ENCODE results near the gene NPW.
A peak's percentile ranks its signal among the peaks of the same experiment; 100 is the strongest.
"Not testable (repeated sequence)": the region's sequence is repeated elsewhere in the genome, so short reads cannot be mapped to it uniquely, and the experiment has no call there.

The NPW gene

DNA sequence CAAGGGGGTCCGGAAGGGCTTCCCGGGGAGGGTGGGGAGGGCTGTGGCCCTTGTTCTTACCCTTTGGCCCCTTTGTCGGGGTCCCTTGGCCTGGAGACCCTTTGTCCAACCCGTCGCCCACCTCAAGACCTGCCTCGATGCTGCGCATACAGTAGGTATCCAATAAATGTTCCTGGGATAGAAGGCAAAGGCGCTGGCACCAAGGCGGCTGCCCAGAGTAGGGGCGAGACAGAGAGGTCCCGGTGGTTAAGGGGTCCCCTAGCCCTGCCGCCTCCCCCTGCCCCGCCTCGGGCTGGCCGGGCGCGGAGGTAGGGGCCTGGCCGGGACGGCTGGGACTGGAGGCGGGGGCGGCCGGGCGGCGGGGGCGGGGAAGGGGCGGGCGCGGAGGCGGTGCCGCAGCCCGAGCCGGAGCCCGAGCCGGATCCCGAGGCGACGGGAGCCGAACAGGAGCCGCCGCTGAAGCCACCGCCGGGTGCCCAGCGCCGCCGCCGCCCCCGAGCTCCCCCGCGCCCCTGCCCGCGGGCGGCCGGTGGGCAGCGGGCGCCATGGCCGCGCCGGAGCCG, 7.0 kb downstream of the NPW start, which contains the start of gene NHERF2:
TSS of gene NHERF2 (plus strand) at position 442 of the 563 bp plus-strand sequence. CDS start at position 546, 104 bp downstream.
- 0 out of 2 replicates have a peak, but pooled peaks cover 4% of the 10 kb centered on the region for H3K36me3 ChIP-seq (replicated peaks)
- H3K4me3 ChIP-seq = peak within 1 kb of the TSS; percentile 44
- in situ Hi-C loops (cut with MboI; ENCODE audit: low sequenced_read_pairs) = no loop called here
- peaks cover 14% of the 10 kb centered on the region for H3K4me1 ChIP-seq
- H3K9me3 ChIP-seq = no peaks in the 10 kb centered on the region
- peak in 1 of 2 experiments; percentile 60 for DNase-seq (ENCODE audit: low spot score in 2 of 2)
- H3K27me3 ChIP-seq (ENCODE audit: low read depth) = no peaks in the 10 kb centered on the region

DNA sequence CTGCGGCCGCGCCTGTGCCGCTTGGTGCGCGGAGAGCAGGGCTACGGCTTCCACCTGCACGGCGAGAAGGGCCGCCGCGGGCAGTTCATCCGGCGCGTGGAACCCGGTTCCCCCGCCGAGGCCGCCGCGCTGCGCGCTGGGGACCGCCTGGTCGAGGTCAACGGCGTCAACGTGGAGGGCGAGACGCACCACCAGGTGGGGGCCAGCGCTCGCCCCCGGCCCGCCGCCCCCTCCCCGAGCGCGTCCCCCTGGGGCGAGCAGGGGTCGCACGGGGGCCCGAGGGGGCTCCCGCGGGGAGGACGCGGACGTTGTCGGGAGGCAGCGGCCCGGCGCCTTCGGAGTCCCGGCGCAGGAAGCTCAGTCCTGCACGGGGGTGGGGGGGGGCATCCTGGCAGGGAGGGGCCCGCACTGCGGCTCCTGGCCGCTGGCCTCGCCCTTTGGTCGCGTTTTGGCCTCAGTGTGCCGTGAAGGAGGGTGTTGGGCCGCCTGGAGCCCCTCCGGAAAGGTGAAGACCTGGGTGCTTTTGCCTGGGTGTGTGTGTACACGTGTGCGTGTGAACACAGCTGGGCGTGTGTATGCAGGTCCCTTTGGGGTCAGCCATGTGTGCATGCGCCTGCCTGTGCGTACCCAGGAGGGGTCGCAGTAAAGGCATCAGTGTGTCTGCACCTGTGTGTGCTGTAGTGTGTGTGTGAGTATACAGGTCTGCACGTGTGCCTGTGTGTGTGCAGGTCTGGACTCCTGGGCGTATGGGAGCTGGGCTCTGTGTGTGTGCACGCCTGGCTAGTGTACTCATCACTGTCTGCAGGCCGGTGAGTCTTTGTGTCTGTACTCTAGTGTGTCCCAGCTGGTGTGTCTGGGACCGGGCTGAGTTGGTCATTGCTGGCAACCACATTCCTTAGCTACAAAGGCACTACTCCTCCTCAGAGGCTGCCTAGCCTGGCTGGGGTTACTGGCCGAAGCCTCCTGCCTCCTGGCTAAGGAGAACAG, 7.7 kb downstream of the NPW start:
- in situ Hi-C loops (cut with MboI; ENCODE audit: low sequenced_read_pairs) = no loop called here
- Histone ChIP-seq H3K36me3 (replicated peaks) (0 out of 2 replicates have a peak, but pooled peaks cover 4% of the 10 kb centered on the region), H3K9me3 (no peaks in the 10 kb centered on the region), H3K4me3 (peak overlapping the region; percentile 44), H3K27me3 (ENCODE audit: low read depth) (no peaks in the 10 kb centered on the region), H3K4me1 (peaks cover 14% of the 10 kb centered on the region)
- peak in 1 of 2 experiments; percentile 57 for DNase-seq (ENCODE audit: low spot score in 2 of 2)

DNA sequence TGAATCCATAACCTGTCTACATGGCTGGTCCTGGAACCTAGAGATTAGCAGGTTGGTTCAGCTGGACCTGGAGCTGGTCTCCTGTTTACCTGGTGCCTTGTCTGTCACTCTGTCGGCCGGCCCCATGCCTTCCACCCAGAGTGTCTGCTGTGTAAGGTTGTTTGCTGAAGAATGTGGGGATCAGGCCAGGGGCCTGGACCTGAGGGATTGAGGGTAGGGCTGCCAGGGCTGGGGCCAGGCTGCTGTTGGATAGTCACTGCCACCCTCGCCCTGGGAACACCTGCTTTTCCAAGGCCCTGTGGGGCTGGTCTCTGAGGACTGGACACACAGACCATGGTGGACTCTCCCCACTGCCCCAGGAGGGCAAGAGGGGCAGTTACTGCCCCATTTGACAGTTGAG, 8.6 kb downstream of the NPW start:
- no peak for DNase-seq (ENCODE audit: low spot score in 2 of 2)
- Histone ChIP-seq H3K27me3 (ENCODE audit: low read depth) (no peaks in the 10 kb centered on the region), H3K4me1 (peaks cover 8% of the 10 kb centered on the region), H3K9me3 (no peaks in the 10 kb centered on the region), H3K36me3 (replicated peaks) (0 out of 2 replicates have a peak, but pooled peaks cover 4% of the 10 kb centered on the region), H3K4me3 (peak overlapping the region; percentile 44)
- in situ Hi-C loops (cut with MboI; ENCODE audit: low sequenced_read_pairs) = no loop called here

DNA sequence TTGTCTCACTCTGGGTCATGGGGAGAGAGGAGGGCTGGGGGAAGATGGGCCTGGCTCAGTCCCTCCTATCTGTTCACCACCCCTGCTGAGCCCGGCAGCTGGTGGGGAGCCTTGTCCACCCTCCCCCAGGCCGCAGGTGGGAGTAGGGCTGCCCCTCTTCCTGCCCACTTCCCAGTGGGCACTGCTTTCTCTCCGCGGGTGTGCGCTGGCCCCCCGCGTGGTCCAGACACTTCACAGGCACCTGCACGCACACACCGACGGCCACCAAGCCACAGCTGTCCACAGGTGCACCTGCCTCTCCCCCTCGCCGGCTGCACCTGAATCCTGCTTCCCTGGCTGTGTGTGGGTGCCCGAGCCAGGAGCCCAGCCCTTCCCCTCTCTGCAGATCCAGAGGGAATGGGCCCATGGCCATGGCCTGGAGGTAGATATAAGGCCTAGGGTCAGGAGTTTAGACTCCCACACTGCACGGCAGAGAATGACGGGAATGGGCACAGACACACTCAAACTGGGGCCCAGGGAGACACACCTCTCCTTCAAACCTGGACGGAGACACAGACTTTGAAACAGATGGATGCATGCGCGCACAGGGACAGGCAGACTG, 9.1 kb downstream of the NPW start:
- no peak for DNase-seq (ENCODE audit: low spot score in 2 of 2)
- Histone ChIP-seq H3K27me3 (ENCODE audit: low read depth) (no peaks in the 10 kb centered on the region), H3K4me3 (no peak overlapping the region), H3K36me3 (replicated peaks) (0 out of 2 replicates have a peak, but pooled peaks cover 4% of the 10 kb centered on the region), H3K9me3 (no peaks in the 10 kb centered on the region), H3K4me1 (peaks cover 3% of the 10 kb centered on the region; the same call in 1 of the 2 replicates)
- in situ Hi-C loops (cut with MboI; ENCODE audit: low sequenced_read_pairs) = no loop called here

DNA sequence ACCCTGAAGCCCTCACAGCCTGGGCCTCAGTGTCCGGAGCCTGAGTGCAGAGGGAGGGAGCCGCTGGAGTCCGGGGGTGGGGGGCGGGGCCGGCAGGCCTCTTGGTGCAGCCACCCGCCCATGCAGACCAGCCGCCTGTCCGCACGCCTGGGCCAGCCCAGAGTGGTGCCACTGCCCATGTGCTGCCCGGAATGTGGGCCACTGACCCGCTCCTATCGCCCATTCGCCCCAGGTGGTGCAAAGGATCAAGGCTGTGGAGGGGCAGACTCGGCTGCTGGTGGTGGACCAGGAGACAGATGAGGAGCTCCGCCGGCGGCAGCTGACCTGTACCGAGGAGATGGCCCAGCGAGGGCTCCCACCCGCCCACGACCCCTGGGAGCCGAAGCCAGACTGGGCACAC, 9.8 kb downstream of the NPW start:
- Histone ChIP-seq H3K27me3 (ENCODE audit: low read depth) (no peaks in the 10 kb centered on the region), H3K9me3 (no peaks in the 10 kb centered on the region), H3K4me3 (no peak overlapping the region), H3K4me1 (peaks cover 3% of the 10 kb centered on the region; the same call in 1 of the 2 replicates), H3K36me3 (replicated peaks) (0 out of 2 replicates have a peak, but pooled peaks cover 4% of the 10 kb centered on the region)
- in situ Hi-C loops (cut with MboI; ENCODE audit: low sequenced_read_pairs) = no loop called here
- DNase-seq (ENCODE audit: low spot score in 2 of 2) = no peak

DNA sequence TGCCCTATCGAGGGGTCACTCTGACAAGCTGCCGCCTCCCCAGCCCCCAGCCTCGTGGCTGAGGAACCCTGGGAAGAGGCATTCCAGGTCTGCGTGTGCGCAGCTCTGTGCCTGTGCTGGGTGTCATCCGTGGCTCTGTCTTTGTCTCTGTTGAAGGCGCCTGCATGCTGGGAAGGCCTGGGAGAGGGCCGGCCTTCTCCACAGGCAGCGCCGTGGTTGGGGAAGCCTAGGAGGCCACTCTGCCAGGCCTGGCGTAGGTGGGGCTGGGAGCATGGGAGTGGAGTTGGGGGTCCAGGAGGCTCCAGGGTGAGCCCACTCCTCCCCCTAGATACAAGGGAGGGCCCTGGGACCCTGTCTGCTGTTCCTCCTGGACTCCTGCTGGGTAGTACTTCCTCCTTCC, 10.5 kb downstream of the NPW start:
- H3K27me3 ChIP-seq (ENCODE audit: low read depth) = no peaks in the 10 kb centered on the region
- no peak for DNase-seq (ENCODE audit: low spot score in 2 of 2)
- H3K4me3 ChIP-seq = no peak overlapping the region
- H3K9me3 ChIP-seq = no peaks in the 10 kb centered on the region
- 0 out of 2 replicates have a peak, but pooled peaks cover 4% of the 10 kb centered on the region for H3K36me3 ChIP-seq (replicated peaks)
- in situ Hi-C loops (cut with MboI; ENCODE audit: low sequenced_read_pairs) = no loop called here
- peaks cover 3% of the 10 kb centered on the region; the same call in 1 of the 2 replicates for H3K4me1 ChIP-seq

DNA sequence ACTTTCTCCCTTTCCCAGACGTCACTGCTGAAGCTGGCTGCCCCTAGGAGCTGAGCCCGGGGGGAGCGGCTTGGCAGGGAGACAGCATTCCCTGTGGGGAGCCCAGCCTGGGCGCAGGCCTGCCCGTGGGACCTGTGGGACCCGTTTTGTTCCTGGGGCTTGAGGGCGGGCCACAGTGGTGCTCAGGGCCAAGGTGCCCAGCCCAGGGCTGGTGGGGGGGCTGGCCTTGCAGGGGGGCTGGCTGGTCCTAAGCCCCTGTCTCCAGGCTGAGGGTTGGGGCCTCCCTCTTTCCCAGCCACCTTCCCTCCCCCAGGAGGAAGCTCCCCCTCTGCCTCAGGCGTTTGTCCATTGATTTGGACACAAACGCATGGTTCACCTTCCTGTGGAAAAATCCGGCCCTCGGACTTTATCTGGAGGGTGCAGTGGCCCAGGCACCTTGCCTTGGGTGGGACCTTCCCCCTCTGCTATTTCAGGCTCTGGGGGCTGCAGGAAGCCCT, 11.5 kb downstream of the NPW start:
- Histone ChIP-seq H3K4me3 (no peak overlapping the region), H3K27me3 (ENCODE audit: low read depth) (no peaks in the 10 kb centered on the region), H3K4me1 (peaks cover 3% of the 10 kb centered on the region; the same call in 1 of the 2 replicates), H3K9me3 (no peaks in the 10 kb centered on the region), H3K36me3 (replicated peaks) (0 out of 2 replicates have a peak, but pooled peaks cover 8% of the 10 kb centered on the region)
- in situ Hi-C loops (cut with MboI; ENCODE audit: low sequenced_read_pairs) = no loop called here
- no peak for DNase-seq (ENCODE audit: low spot score in 2 of 2)

DNA sequence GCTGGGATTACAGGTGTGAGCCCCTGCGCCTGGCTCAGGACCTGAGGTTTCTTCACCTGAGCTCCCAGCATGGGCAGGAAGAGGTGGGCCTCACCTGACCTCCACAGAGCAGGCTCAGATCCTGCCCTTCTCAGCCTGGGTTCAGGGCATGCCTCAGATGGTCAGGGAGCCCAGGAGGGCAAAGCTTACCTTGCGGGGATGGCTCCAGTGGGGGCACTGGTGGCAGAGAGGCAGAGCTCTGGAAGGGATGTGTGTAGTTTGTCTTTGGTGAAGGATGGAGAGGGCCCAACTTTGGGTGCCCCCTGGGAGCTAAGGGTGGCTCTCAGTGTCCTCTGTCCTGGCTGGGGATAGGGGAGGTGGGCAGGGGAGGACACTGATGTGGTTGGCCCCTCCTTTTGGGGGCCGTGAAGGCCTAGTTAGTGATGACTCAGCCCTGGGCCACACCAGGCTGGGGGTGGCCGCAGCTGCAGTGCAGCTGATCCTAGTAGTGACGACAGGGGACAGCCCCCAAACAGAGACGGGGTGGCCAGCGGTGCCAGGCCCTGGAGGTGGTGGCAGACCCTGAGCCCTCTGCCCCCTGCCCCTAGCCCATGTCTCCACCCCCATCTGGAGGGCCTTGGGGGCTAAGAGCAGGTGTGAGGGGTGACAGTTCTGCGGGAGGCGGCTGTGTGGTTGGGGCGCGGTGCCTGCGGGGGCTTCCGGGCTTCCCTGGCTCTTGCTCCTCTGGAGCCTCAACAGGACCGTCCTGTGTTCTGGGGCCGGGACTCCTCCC, 12.9 kb downstream of the NPW start:
- no peaks in the 10 kb centered on the region for H3K27me3 ChIP-seq (ENCODE audit: low read depth)
- H3K4me3 ChIP-seq = no peak overlapping the region
- H3K9me3 ChIP-seq = no peaks in the 10 kb centered on the region
- no peak for DNase-seq (ENCODE audit: low spot score in 2 of 2)
- 0 out of 2 replicates have a peak, but pooled peaks cover 10% of the 10 kb centered on the region for H3K36me3 ChIP-seq (replicated peaks)
- H3K4me1 ChIP-seq = peaks cover 3% of the 10 kb centered on the region; the same call in 1 of the 2 replicates
- in situ Hi-C loops (cut with MboI; ENCODE audit: low sequenced_read_pairs) = no loop called here

DNA sequence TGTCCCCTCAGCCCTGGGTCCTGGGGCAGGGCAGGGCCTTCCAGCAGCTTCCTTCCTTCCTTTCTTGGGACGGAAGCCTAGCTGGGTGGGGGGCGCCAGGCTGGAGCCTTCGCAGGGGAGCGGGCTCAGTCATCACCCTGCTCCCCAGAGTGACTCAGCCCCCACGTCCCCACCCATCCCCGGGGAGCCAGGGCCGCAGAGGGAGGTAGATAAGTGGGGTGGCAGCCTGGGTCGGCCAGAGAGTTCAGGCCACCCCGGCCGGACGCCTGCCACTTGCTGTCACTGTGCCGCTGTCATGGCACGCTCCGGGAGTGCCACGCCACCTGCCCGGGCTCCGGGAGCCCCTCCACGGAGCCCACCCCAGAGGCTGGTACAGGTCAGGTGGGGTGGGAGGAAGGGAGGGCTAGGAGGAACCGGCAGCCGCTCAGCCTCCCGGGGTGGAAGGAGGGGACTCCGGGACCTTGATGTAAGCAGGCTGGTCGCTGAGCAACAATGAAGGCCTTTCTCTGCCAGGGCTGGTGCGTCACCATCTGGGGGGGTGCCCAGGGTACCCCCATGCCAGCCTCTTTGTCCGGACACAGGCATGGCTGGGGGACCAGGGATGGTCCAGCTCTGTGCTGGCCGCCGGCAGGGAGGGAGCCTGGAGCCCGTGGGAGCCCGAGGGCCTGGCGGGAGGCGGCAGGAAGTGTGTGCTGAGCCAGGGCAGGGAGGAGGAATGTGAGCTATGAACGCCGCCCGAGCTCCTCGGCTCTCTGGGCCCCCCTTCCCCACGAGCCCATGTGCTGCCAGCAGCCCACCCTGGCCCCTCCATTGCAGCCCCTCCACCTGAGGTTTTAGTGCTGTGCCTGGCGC, 13.7 kb downstream of the NPW start:
- Histone ChIP-seq H3K36me3 (replicated peaks) (0 out of 2 replicates have a peak, but pooled peaks cover 10% of the 10 kb centered on the region), H3K4me3 (no peak overlapping the region), H3K9me3 (no peaks in the 10 kb centered on the region), H3K4me1 (no peaks in the 10 kb centered on the region), H3K27me3 (ENCODE audit: low read depth) (no peaks in the 10 kb centered on the region)
- in situ Hi-C loops (cut with MboI; ENCODE audit: low sequenced_read_pairs) = no loop called here
- DNase-seq (ENCODE audit: low spot score in 2 of 2) = no peak

DNA sequence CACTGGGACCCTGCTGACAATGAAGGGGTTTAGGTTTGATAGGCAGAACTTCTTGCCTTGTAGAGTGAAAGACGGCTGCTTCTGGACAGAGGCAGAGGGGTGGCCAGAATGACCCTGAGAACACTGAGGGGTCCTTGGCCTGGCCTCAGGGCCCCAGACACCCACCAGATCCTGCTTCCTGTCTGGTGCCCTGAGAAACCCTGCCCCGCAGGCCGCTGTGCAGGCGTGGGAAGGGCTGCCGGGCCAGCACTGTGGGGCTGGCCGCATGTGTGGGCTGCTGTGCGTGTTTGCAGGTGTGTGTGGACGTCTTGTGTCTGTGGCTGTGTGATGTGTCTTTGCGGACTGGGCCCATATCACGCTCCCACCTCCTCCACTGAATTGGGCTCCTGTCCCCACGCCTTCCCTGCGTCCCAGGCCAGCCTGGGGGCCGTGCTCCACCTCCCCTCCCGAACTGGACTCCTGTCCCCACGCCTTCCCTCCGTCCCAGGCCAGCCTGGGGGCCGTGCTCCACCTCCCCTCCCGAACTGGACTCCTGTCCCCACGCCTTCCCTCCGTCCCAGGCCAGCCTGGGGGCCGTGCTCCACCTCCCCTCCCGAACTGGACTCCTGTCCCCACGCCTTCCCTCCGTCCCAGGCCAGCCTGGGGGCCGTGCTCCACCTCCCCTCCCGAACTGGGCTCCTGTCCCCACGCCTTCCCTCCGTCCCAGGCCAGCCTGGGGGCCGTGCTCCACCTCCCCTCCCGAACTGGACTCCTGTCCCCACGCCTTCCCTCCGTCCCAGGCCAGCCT, 14.5 kb downstream of the NPW start:
- H3K36me3 ChIP-seq (replicated peaks); DNase-seq (ENCODE audit: low spot score in 2 of 2); H3K27me3 ChIP-seq (ENCODE audit: low read depth); H3K4me1 ChIP-seq; in situ Hi-C loops (cut with MboI; ENCODE audit: low sequenced_read_pairs); H3K9me3 ChIP-seq; H3K4me3 ChIP-seq: not testable (repeated sequence)

DNA sequence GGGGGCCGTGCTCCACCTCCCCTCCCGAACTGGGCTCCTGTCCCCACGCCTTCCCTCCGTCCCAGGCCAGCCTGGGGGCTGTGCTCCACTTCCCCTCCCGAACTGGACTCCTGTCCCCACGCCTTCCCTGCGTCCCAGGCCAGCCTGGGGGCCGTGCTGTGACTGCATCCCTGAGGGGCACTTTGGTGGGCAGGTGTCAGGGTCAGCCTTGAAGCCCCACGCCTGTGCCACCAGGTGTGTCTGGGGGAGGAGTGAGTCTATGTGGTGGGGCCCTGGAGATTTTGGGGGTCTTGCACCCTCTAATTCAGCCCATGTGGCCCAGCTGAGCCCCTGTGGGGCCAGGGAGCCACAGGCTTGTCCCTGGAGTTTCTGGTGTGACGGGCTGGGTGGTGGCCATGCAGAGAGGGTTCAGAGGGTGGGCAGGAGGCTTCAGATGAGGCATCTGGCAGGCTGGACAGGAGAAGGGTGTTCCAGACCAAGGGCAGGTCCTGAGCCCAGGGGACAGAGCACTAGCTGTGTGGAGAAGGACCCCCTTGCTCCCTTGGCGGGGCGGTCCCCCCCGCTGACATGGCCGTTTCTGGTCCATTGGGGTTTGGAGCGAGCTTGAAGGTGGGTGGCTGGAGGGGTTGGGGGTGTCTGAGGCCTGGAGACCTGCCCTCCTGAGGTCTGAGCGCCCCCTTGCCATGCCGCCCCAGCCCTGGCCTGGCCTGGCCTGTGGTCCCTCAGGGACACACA, 15.3 kb downstream of the NPW start:
- peaks cover 7% of the 10 kb centered on the region; the same call in 1 of the 2 replicates for H3K36me3 ChIP-seq (replicated peaks)
- in situ Hi-C loops (cut with MboI; ENCODE audit: low sequenced_read_pairs) = no loop called here
- H3K27me3 ChIP-seq (ENCODE audit: low read depth) = no peaks in the 10 kb centered on the region
- no peaks in the 10 kb centered on the region for H3K9me3 ChIP-seq
- H3K4me3 ChIP-seq = no peak overlapping the region
- DNase-seq (ENCODE audit: low spot score in 2 of 2) = no peak
- H3K4me1 ChIP-seq = no peaks in the 10 kb centered on the region

Measured in HAP-1 (cell line).